Neural cell (in vitro differentiated cells): ENCODE measurements around the gene ARID1B. TPM values are rescaled to one million over a fixed set of nuclear protein-coding genes. Genes with fewer than 3 reads are reported as not detected.

Experiments used
- H2AFZ ChIP-seq: fragments of 200-600, 300-800 bp; sonication (generic), shearing (Covaris generic); 2 replicates; pipeline ENCODE4 v1.6.0; 2014; ENCODE audit warnings: low read depth, mild to moderate bottlenecking, antibody characterized with exemption, low read length, moderate library complexity
- H3F3A ChIP-seq: fragments of 200-600 bp; shearing (Covaris generic); 2 replicates; pipeline ENCODE4 v1.6.1; 2016; ENCODE audit warnings: mild to moderate bottlenecking, moderate library complexity, mixed read lengths, antibody characterized with exemption, low read length; ENCODE audit not compliant: insufficient read depth, poor library complexity, severe bottlenecking
- H3K27ac ChIP-seq: fragments of 200-600, 300-800 bp; sonication (generic), shearing (Covaris generic); 2 replicates; pipeline ENCODE4 v1.5.1; 2014; ENCODE audit warnings: mild to moderate bottlenecking, low read length, moderate library complexity
- H3K27me3 ChIP-seq: fragments of 300-800, 200-600 bp; sonication (generic), shearing (Covaris generic); 2 replicates; pipeline ENCODE4 v1.6.0; 2014; ENCODE audit warnings: mild to moderate bottlenecking, low read depth, low read length, moderate library complexity; ENCODE audit not compliant: insufficient read depth
- H3K36me3 ChIP-seq: fragments of 300-800, 200-600 bp; sonication (generic), shearing (Covaris generic); 2 replicates; pipeline ENCODE4 v1.5.1; 2014; ENCODE audit warnings: mild to moderate bottlenecking, antibody characterized with exemption, low read length, moderate library complexity; ENCODE audit not compliant: insufficient read depth
- H3K4me2 ChIP-seq: fragments of 300-800, 200-600 bp; sonication (generic), shearing (Covaris generic); 2 replicates; pipeline ENCODE4 v1.6.0; 2014; ENCODE audit warnings: mild to moderate bottlenecking, low read length
- H3K4me3 ChIP-seq: fragments of 300-800, 200-600 bp; sonication (generic), shearing (Covaris generic); 2 replicates; pipeline ENCODE4 v1.5.1; 2014; ENCODE audit warnings: mild to moderate bottlenecking, low read length, moderate library complexity
- H3K79me2 ChIP-seq: fragments of 200-600 bp; shearing (Covaris generic); replicated peaks from 2 replicates; pipeline ENCODE4 v1.6.0; 2014; ENCODE audit warnings: mild to moderate bottlenecking, low read length, moderate library complexity; ENCODE audit not compliant: insufficient read depth
- H3K9ac ChIP-seq: fragments of 300-800, 200-600 bp; sonication (generic), shearing (Covaris generic); 2 replicates; pipeline ENCODE4 v1.6.1; 2016; ENCODE audit warnings: mild to moderate bottlenecking, low read length, mixed read lengths
- H3K9me2 ChIP-seq: fragments of 200-600 bp; shearing (Covaris generic); 2 replicates; pipeline ENCODE4 v1.6.1; 2016; ENCODE audit warnings: mild to moderate bottlenecking, low read length, mixed read lengths; ENCODE audit not compliant: insufficient read depth
- H3K9me3 ChIP-seq: fragments of 200-600, 300-800 bp; sonication (generic), shearing (Covaris generic); 2 replicates; pipeline ENCODE4 v1.6.1; 2016; ENCODE audit warnings: mild to moderate bottlenecking, mixed run types, low read length, moderate library complexity, mixed read lengths
- H4K20me1 ChIP-seq: fragments of 200-600 bp; shearing (Covaris generic); 2 replicates; pipeline ENCODE4 v1.6.1; 2016; ENCODE audit warnings: mild to moderate bottlenecking, mixed run types; ENCODE audit not compliant: insufficient read depth
- EP300 ChIP-seq: fragments of 450-650 bp; conservative IDR thresholded peaks from 2 replicates; pipeline ENCODE4 v1.6.1; 2014; ENCODE audit warnings: antibody characterized with exemption, mild to moderate bottlenecking, moderate library complexity; ENCODE audit not compliant: poor library complexity, severe bottlenecking
- EZH2 ChIP-seq: fragments of 200-600, 300-800 bp; shearing (Covaris generic), sonication (generic); IDR thresholded peaks from 2 replicates; pipeline ENCODE4 v1.6.1; 2014; ENCODE audit warnings: antibody characterized with exemption, low read length, borderline replicate concordance, mild to moderate bottlenecking; ENCODE audit not compliant: insufficient read depth, poor library complexity, severe bottlenecking
- MXI1 ChIP-seq: fragments of 450-650 bp; conservative IDR thresholded peaks from 2 replicates; pipeline ENCODE4 v1.6.1; 2014; ENCODE audit warnings: antibody characterized with exemption, mild to moderate bottlenecking; ENCODE audit not compliant: poor library complexity, severe bottlenecking
- POLR2AphosphoS5 ChIP-seq: IDR thresholded peaks from 2 replicates; pipeline ENCODE4 v1.6.1; 2012
- RAD21 ChIP-seq: fragments of 450-650 bp; conservative IDR thresholded peaks from 2 replicates; pipeline ENCODE4 v1.6.1; 2014; ENCODE audit warnings: antibody characterized with exemption, mild to moderate bottlenecking, moderate library complexity
- SMC3 ChIP-seq: fragments of 450-650 bp; conservative IDR thresholded peaks from 2 replicates; pipeline ENCODE4 v1.6.1; 2014; ENCODE audit warnings: antibody characterized with exemption, mild to moderate bottlenecking, moderate library complexity; ENCODE audit not compliant: poor library complexity
- TAF1 ChIP-seq: IDR thresholded peaks from 2 replicates; pipeline ENCODE4 v1.6.1; 2012; ENCODE audit warnings: low read depth
- polyA plus RNA-seq: library from polyadenylated mRNA; depleted of rRNA; stranded (reverse); fragments of >200 nt; gene quantifications from 2 replicates; pipeline ENCODE4 v1.2.3, GENCODE V29; 2014
- TF ChIP-seq, protein P1 (sequence below): IDR thresholded peaks from 2 replicates; pipeline ENCODE4 v1.6.1; 2012; ENCODE audit warnings: borderline replicate concordance
- TF ChIP-seq, protein P2 (sequence below): fragments of 450-650 bp; IDR thresholded peaks from 2 replicates; pipeline ENCODE4 v1.5.1; 2014; ENCODE audit warnings: antibody characterized with exemption, mild to moderate bottlenecking, moderate library complexity; ENCODE audit not compliant: poor library complexity, severe bottlenecking

Gene ARID1B
- polyA plus RNA-seq, 1 donor from 2014 or later = 35.0 TPM

DNA sequence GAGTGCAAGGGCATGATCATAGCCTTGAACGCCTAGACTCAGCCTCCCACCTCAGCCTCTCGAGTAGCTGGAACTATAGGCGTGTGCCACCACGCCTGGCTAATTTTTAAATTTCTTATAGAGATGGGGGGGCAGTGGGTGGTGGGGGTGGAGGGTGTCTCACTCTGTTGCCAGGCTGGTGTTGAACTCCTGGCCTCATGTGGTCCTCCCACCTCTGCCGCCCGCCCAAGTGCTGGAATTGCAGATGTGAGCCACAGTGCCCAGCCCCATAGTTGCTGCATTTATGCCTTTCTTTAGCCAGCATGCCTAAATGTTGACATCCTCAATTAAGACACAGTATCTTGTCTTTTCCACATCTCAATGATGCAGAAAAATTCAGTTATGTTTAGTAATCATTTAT lies 171.1 kb downstream of the ARID1B start:
- H3K9me3 ChIP-seq = no peaks in the 10 kb centered on the region
- no peaks in the 10 kb centered on the region for H3F3A ChIP-seq
- no peak overlapping the region for H3K9ac ChIP-seq
- no peak overlapping the region for H3K4me2 ChIP-seq
- H4K20me1 ChIP-seq = no peaks in the 10 kb centered on the region
- H2AFZ ChIP-seq = no peak overlapping the region
- no peak overlapping the region for H3K27ac ChIP-seq
- H3K36me3 ChIP-seq = no peaks in the 10 kb centered on the region
- H3K27me3 ChIP-seq = no peaks in the 10 kb centered on the region
- peaks cover 55% of the 10 kb centered on the region for H3K79me2 ChIP-seq
- no peak overlapping the region for H3K4me3 ChIP-seq
- TF ChIP-seq POLR2AphosphoS5 (no peak), SMC3 (no peak), EZH2 (no peak)
- TF ChIP-seq, protein P1, sequence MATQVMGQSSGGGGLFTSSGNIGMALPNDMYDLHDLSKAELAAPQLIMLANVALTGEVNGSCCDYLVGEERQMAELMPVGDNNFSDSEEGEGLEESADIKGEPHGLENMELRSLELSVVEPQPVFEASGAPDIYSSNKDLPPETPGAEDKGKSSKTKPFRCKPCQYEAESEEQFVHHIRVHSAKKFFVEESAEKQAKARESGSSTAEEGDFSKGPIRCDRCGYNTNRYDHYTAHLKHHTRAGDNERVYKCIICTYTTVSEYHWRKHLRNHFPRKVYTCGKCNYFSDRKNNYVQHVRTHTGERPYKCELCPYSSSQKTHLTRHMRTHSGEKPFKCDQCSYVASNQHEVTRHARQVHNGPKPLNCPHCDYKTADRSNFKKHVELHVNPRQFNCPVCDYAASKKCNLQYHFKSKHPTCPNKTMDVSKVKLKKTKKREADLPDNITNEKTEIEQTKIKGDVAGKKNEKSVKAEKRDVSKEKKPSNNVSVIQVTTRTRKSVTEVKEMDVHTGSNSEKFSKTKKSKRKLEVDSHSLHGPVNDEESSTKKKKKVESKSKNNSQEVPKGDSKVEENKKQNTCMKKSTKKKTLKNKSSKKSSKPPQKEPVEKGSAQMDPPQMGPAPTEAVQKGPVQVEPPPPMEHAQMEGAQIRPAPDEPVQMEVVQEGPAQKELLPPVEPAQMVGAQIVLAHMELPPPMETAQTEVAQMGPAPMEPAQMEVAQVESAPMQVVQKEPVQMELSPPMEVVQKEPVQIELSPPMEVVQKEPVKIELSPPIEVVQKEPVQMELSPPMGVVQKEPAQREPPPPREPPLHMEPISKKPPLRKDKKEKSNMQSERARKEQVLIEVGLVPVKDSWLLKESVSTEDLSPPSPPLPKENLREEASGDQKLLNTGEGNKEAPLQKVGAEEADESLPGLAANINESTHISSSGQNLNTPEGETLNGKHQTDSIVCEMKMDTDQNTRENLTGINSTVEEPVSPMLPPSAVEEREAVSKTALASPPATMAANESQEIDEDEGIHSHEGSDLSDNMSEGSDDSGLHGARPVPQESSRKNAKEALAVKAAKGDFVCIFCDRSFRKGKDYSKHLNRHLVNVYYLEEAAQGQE = no peak
- no peaks in the 10 kb centered on the region for H3K9me2 ChIP-seq

DNA sequence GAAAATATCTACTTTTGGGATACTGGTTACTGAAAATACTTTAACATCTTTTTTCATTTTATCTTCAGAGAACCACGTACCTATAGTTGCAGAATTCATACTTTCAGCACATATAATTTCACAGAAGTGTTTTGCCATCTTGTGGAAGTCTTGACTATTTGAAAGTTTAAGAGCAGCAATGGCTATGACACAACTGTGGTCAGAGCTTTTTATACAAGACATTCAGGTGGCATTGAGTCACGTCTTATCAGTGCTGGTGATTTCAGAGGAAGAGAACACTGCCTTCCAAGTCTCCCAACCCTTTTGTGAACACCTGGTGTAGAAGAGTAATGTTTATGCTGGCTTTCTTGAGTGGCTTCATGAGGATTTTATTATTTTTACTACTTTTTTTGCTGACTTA lies 171.6 kb downstream of the ARID1B start:
- Histone ChIP-seq H3K9ac (no peak overlapping the region), H3K9me3 (no peaks in the 10 kb centered on the region), H3K27me3 (no peaks in the 10 kb centered on the region), H3K4me3 (no peak overlapping the region), H3K36me3 (no peaks in the 10 kb centered on the region), H3K79me2 (peaks cover 56% of the 10 kb centered on the region), H4K20me1 (no peaks in the 10 kb centered on the region), H3K4me2 (no peak overlapping the region), H2AFZ (no peak overlapping the region), H3K9me2 (no peaks in the 10 kb centered on the region), H3K27ac (no peak overlapping the region), H3F3A (no peaks in the 10 kb centered on the region)
- TF ChIP-seq SMC3 (no peak), EP300 (no peak), TAF1 (no peak), RAD21 (no peak), POLR2AphosphoS5 (no peak), MXI1 (no peak), EZH2 (no peak)
- TF ChIP-seq, protein P2, sequence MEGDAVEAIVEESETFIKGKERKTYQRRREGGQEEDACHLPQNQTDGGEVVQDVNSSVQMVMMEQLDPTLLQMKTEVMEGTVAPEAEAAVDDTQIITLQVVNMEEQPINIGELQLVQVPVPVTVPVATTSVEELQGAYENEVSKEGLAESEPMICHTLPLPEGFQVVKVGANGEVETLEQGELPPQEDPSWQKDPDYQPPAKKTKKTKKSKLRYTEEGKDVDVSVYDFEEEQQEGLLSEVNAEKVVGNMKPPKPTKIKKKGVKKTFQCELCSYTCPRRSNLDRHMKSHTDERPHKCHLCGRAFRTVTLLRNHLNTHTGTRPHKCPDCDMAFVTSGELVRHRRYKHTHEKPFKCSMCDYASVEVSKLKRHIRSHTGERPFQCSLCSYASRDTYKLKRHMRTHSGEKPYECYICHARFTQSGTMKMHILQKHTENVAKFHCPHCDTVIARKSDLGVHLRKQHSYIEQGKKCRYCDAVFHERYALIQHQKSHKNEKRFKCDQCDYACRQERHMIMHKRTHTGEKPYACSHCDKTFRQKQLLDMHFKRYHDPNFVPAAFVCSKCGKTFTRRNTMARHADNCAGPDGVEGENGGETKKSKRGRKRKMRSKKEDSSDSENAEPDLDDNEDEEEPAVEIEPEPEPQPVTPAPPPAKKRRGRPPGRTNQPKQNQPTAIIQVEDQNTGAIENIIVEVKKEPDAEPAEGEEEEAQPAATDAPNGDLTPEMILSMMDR = no peak
- TF ChIP-seq, protein P1 = no peak
